H4 (cell line): ENCODE results near the gene SPATA2. TPM values are rescaled to one million over a fixed set of nuclear protein-coding genes. Genes with fewer than 3 reads are reported as not detected.
"Not testable (repeated sequence)": the region's sequence is repeated elsewhere in the genome, so short reads cannot be mapped to it uniquely, and the experiment has no call there.

Experiments used
- DNase-seq: peaks from one replicate; pipeline ENCODE4 v3.0.0-alpha.2; 2015; ENCODE audit warnings: low spot score
- total RNA-seq: library from RNA; depleted of rRNA; stranded (reverse); fragments of >200 nt; shearing (Covaris generic); gene quantifications from 2 replicates; pipeline ENCODE4 v1.2.3, GENCODE V29; 2014

SPATA2 gene
- total RNA-seq, 1 experiment from 2014 or later: 3.2 TPM

GRCh38 chr20:49885558-49886332, 29.6 kb downstream of the SPATA2 start:
- no peak for DNase-seq

GRCh38 chr20:49883246-49883802, 32.0 kb downstream of the SPATA2 start:
- DNase-seq: no peak

GRCh38 chr20:49882171-49882970, 33.0 kb downstream of the SPATA2 start:
- no peak for DNase-seq

GRCh38 chr20:49880724-49881445, 34.4 kb downstream of the SPATA2 start:
- DNase-seq: no peak

GRCh38 chr20:49880177-49880576, 35.2 kb downstream of the SPATA2 start:
- no peak for DNase-seq

- DNase-seq: no peak
Observed at GRCh38 chr20:49878977-49879376, 36.4 kb downstream of the SPATA2 start.

- no peak for DNase-seq
Observed at GRCh38 chr20:49877386-49877921, 37.9 kb downstream of the SPATA2 start.

GRCh38 chr20:49874696-49875095, 40.6 kb downstream of the SPATA2 start:
- DNase-seq: no peak

- no peak for DNase-seq
Observed at GRCh38 chr20:49872056-49872455, 43.3 kb downstream of the SPATA2 start.

- no peak for DNase-seq
Observed at GRCh38 chr20:49871391-49871948, 43.9 kb downstream of the SPATA2 start.

- no peak for DNase-seq
Observed at GRCh38 chr20:49870261-49870660, 45.1 kb downstream of the SPATA2 start.

- DNase-seq: no peak
Observed at GRCh38 chr20:49868964-49869363, 46.4 kb downstream of the SPATA2 start.

- no peak for DNase-seq
Observed at GRCh38 chr20:49868538-49868937, 46.8 kb downstream of the SPATA2 start.

- no peak for DNase-seq
Observed at GRCh38 chr20:49867453-49868215, 47.7 kb downstream of the SPATA2 start.

GRCh38 chr20:49866051-49866450, 49.3 kb downstream of the SPATA2 start:
- DNase-seq: no peak

GRCh38 chr20:49865559-49865958, 49.8 kb downstream of the SPATA2 start:
- DNase-seq: no peak

GRCh38 chr20:49863666-49864065, 51.7 kb downstream of the SPATA2 start:
- no peak for DNase-seq

GRCh38 chr20:49862607-49863200, 52.6 kb downstream of the SPATA2 start:
- DNase-seq: no peak

- not testable (repeated sequence) for DNase-seq
Observed at GRCh38 chr20:49861232-49861631, 54.1 kb downstream of the SPATA2 start.

GRCh38 chr20:49859807-49860206, 55.5 kb downstream of the SPATA2 start:
- DNase-seq: no peak
